Fibroblast of mammary gland (primary cell): ENCODE measurements around the gene TRNT1.

Experiments used
- DNase-seq: peaks from one replicate; pipeline ENCODE4 v3.0.0-alpha.2; 2010; ENCODE audit warnings: low read depth
- H3K4me3 ChIP-seq: 2 replicates; pipeline ENCODE4 v1.5.1; 2011; ENCODE audit warnings: low read depth, mild to moderate bottlenecking, low read length, moderate library complexity; ENCODE audit not compliant: control insufficient read depth
- TF ChIP-seq, protein P1 (sequence below): conservative IDR thresholded peaks from 2 replicates; pipeline ENCODE4 v1.5.1; 2011; ENCODE audit warnings: low read depth, low read length, inconsistent platforms; ENCODE audit not compliant: control insufficient read depth, insufficient read depth

Gene TRNT1

GRCh38 chr3:3086239-3086638 lies 40.5 kb upstream of the TRNT1 start:
- TF ChIP-seq, protein P1, sequence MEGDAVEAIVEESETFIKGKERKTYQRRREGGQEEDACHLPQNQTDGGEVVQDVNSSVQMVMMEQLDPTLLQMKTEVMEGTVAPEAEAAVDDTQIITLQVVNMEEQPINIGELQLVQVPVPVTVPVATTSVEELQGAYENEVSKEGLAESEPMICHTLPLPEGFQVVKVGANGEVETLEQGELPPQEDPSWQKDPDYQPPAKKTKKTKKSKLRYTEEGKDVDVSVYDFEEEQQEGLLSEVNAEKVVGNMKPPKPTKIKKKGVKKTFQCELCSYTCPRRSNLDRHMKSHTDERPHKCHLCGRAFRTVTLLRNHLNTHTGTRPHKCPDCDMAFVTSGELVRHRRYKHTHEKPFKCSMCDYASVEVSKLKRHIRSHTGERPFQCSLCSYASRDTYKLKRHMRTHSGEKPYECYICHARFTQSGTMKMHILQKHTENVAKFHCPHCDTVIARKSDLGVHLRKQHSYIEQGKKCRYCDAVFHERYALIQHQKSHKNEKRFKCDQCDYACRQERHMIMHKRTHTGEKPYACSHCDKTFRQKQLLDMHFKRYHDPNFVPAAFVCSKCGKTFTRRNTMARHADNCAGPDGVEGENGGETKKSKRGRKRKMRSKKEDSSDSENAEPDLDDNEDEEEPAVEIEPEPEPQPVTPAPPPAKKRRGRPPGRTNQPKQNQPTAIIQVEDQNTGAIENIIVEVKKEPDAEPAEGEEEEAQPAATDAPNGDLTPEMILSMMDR, result no peak
- H3K4me3 ChIP-seq, result no peak overlapping the region
- no peak for DNase-seq

DNA sequence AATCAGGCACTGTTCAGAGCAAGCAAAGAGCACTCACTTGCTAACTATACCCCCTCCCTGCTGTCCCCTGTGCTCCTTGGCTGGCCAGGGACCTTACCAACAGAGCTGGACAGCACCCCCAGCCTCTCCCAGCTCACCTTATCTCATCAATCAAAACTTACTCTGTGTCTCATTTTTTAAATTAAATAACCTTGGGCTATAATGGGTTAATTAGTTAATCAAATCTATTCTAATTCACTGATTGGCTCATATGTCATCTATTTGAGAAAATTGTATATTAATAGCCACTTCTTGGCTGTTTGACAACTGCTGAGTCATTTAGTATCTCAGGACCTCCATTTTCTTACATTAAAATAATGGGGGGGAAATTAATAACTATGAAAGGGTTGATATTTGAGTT lies 39.5 kb upstream of the TRNT1 start:
- TF ChIP-seq, protein P1, result no peak
- DNase-seq, result no peak
- H3K4me3 ChIP-seq, result no peak overlapping the region

GRCh38 chr3:3087716-3088465 lies 38.8 kb upstream of the TRNT1 start:
- TF ChIP-seq, protein P1, result no peak

GRCh38 chr3:3089017-3089416 lies 37.7 kb upstream of the TRNT1 start:
- TF ChIP-seq, protein P1, result no peak
- no peak overlapping the region for H3K4me3 ChIP-seq
- no peak for DNase-seq

More at GRCh38 chr3:3087716-3088465, 38.8 kb upstream of the TRNT1 start:
- no peak overlapping the region for H3K4me3 ChIP-seq
- no peak for DNase-seq

- no peak for DNase-seq
- TF ChIP-seq, protein P1, result no peak
- H3K4me3 ChIP-seq, result no peak overlapping the region
Observed at GRCh38 chr3:3097958-3098357, 28.8 kb upstream of the TRNT1 start.

DNA sequence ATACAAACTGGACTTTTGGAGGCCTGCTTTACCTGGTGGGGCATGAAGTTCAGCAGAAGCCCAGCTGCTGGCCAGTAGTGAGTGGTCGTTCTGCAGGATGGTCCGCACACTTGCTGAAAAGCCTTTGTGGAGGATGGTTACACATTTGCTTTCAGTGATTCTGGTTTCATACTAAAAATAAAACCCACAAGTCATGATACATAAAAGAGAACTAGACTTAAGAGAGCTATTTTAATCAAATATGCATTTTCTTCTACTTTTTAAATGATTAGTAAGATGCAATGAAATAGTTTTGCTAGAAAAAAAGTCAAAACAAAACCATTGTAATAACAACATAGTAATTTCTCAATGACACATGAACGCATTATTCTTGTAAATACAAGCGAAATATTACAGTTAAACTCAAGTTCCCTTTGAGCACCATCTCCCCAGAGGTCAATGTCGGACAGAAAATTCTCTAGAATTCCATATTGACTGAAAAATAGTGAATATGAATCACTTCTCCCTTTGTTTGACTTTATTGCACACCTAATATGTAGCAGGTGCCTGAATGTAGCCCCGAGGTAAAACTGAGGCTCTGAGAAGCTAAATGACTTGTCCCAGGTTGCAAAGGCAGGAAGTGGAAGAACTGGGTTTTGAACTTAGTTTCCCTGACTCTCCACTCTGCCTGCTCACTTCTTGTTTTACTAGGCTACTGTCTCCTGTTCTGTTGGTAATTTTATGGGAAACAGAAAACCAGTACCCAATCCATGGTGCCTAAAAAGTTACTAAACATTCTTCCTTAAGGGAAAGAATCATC lies 24.9 kb upstream of the TRNT1 start:
- TF ChIP-seq, protein P1, result no peak
- H3K4me3 ChIP-seq, result no peak overlapping the region
- no peak for DNase-seq
